ENCODE results near the gene OTOR. TPM values are rescaled to one million over a fixed set of nuclear protein-coding genes. Genes with fewer than 3 reads are reported as not detected.

Gene OTOR
- total and polyA plus RNA-seq, 2 of the 13 experiments (the other 11 are each of a cell fraction or from before 2014, with no cell fraction given) = not detected

DNA sequence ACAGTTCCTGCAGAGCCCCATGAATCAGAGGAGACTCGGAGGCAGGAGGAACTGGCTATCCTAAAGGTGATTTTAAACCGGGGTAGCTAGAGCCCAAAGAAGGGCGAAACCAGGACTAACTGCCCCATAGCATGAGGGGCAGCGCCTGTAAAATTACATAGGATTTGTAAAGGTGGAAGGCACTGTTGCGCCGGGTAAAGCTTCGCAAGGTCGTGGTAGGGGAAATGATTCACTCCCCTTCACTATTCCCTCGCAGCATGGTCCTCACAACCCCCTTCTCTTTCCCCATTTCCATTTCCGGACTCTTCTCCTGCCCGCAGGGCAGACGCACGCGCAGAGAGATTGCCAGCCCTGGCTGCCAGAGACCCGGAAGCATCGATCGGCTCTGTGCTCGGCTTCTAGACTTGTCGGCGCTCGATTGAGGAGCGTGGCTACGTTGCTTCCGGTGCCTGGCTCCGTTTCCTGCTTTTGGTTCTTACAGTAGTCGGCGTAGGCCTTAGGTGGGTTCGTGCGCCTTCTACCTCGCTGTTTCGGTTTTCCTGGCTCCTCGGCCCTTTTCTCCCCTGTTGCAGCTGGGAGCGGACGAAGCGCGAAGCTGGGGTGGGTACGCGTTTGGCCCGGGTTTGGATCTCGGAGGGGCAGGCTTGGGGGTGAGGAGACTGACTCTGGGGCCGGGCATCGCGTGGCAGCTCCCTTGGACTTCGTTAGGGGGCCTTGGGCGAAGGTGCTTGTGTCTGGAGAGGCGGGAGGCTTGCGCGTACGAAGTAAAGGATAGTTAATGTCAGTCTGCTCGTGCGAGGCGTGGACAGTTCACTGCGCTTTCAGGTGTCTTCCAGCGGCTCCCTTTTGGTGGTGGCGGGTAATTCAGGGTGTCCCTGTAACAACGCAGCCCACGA lies 18.3 kb upstream of the OTOR start, which contains the start of gene SNRPB2 (continued):
- peak; percentile 86 for TF ChIP-seq ZNF18 (CRISPR knock-in tag; IDR thresholded peaks at IDR 0.05; ENCODE audit: insufficient replicate concordance)
- TF ChIP-seq ZNF747 (CRISPR knock-in tag; IDR thresholded peaks at IDR 0.05; ENCODE audit: borderline replicate concordance) = peak; percentile 99
- peak; percentile 99 for TF ChIP-seq BRD4 (CRISPR knock-in tag; IDR thresholded peaks at IDR 0.05)
- peak; percentile 76 for TF ChIP-seq TEAD3 (CRISPR knock-in tag; optimal IDR thresholded peaks at IDR 0.05; ENCODE audit: borderline replicate concordance)
- no peak for TF ChIP-seq PAF1 (CRISPR knock-in tag; IDR thresholded peaks at IDR 0.05)
- TF ChIP-seq, protein P1, sequence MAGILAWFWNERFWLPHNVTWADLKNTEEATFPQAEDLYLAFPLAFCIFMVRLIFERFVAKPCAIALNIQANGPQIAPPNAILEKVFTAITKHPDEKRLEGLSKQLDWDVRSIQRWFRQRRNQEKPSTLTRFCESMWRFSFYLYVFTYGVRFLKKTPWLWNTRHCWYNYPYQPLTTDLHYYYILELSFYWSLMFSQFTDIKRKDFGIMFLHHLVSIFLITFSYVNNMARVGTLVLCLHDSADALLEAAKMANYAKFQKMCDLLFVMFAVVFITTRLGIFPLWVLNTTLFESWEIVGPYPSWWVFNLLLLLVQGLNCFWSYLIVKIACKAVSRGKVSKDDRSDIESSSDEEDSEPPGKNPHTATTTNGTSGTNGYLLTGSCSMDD (CRISPR knock-in tag; IDR thresholded peaks at IDR 0.05) = peak; percentile 28; the same call in 1 of the 2 replicates
- TF ChIP-seq MIXL1 (CRISPR knock-in tag; IDR thresholded peaks at IDR 0.05) = peak; percentile 90
- TF ChIP-seq ZFAT (CRISPR knock-in tag; conservative IDR thresholded peaks at IDR 0.05) = no peak
- no peak for TF ChIP-seq SNRNP70 (IDR thresholded peaks at IDR 0.05; ENCODE audit: low read depth, low read length)
- peak; percentile 80 for TF ChIP-seq ZNF160 (CRISPR knock-in tag; IDR thresholded peaks at IDR 0.05)
- TF ChIP-seq, protein P2, sequence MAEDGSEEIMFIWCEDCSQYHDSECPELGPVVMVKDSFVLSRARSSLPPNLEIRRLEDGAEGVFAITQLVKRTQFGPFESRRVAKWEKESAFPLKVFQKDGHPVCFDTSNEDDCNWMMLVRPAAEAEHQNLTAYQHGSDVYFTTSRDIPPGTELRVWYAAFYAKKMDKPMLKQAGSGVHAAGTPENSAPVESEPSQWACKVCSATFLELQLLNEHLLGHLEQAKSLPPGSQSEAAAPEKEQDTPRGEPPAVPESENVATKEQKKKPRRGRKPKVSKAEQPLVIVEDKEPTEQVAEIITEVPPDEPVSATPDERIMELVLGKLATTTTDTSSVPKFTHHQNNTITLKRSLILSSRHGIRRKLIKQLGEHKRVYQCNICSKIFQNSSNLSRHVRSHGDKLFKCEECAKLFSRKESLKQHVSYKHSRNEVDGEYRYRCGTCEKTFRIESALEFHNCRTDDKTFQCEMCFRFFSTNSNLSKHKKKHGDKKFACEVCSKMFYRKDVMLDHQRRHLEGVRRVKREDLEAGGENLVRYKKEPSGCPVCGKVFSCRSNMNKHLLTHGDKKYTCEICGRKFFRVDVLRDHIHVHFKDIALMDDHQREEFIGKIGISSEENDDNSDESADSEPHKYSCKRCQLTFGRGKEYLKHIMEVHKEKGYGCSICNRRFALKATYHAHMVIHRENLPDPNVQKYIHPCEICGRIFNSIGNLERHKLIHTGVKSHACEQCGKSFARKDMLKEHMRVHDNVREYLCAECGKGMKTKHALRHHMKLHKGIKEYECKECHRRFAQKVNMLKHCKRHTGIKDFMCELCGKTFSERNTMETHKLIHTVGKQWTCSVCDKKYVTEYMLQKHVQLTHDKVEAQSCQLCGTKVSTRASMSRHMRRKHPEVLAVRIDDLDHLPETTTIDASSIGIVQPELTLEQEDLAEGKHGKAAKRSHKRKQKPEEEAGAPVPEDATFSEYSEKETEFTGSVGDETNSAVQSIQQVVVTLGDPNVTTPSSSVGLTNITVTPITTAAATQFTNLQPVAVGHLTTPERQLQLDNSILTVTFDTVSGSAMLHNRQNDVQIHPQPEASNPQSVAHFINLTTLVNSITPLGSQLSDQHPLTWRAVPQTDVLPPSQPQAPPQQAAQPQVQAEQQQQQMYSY (CRISPR knock-in tag; IDR thresholded peaks at IDR 0.05) = peak; percentile 91
- peak; percentile 95 for TF ChIP-seq PTBP1 (IDR thresholded peaks at IDR 0.05; ENCODE audit: low read depth, low read length, poor library complexity, severe bottlenecking)
- TF ChIP-seq ZNF34 (CRISPR knock-in tag; IDR thresholded peaks at IDR 0.05; ENCODE audit: borderline replicate concordance) = peak; percentile 99; the same call in 1 of the 2 replicates
- peak; percentile 95 for TF ChIP-seq ZKSCAN8 (CRISPR knock-in tag; IDR thresholded peaks at IDR 0.05; ENCODE audit: borderline replicate concordance)
- peak; percentile 99 for TF ChIP-seq ZNF138 (CRISPR knock-in tag; IDR thresholded peaks at IDR 0.05; ENCODE audit: low read depth)
- TF ChIP-seq GABPB1 (CRISPR knock-in tag; IDR thresholded peaks at IDR 0.05) = peak; percentile 100
- TF ChIP-seq RELA (CRISPR knock-in tag; IDR thresholded peaks at IDR 0.05) = peak; percentile 96
- peak; percentile 99 for TF ChIP-seq CBX1 (IDR thresholded peaks at IDR 0.05; ENCODE audit: low read depth)
- peak; percentile 98 for TF ChIP-seq ZNF547 (CRISPR knock-in tag; IDR thresholded peaks at IDR 0.05)
- TF ChIP-seq ZNF557 (CRISPR knock-in tag; IDR thresholded peaks at IDR 0.05) = peak; percentile 93; the same call in 1 of the 2 replicates
- no peak for TF ChIP-seq RBAK (CRISPR knock-in tag; IDR thresholded peaks at IDR 0.05)
- peak; percentile 93 for TF ChIP-seq AGO2 (optimal IDR thresholded peaks at IDR 0.05; ENCODE audit: low read depth, low read length)
- TF ChIP-seq ZNF570 (CRISPR knock-in tag; IDR thresholded peaks at IDR 0.05; ENCODE audit: borderline replicate concordance) = peak; percentile 93; the same call in 1 of the 2 replicates
- peak; percentile 46 for TF ChIP-seq ZNF7 (CRISPR knock-in tag; IDR thresholded peaks at IDR 0.05)
- peak; percentile 100 for TF ChIP-seq ZFY (CRISPR knock-in tag; IDR thresholded peaks at IDR 0.05)

Measured in HepG2 (cell line).